ENCODE measurements around the gene SLC1A1. TPM values are rescaled to one million over a fixed set of nuclear protein-coding genes. Genes with fewer than 3 reads are reported as not detected.

The SLC1A1 gene
- total RNA-seq, 3 donors from 2014 or later (not counting 1 experiment from before 2014, with no cell fraction given): not detected

DNA sequence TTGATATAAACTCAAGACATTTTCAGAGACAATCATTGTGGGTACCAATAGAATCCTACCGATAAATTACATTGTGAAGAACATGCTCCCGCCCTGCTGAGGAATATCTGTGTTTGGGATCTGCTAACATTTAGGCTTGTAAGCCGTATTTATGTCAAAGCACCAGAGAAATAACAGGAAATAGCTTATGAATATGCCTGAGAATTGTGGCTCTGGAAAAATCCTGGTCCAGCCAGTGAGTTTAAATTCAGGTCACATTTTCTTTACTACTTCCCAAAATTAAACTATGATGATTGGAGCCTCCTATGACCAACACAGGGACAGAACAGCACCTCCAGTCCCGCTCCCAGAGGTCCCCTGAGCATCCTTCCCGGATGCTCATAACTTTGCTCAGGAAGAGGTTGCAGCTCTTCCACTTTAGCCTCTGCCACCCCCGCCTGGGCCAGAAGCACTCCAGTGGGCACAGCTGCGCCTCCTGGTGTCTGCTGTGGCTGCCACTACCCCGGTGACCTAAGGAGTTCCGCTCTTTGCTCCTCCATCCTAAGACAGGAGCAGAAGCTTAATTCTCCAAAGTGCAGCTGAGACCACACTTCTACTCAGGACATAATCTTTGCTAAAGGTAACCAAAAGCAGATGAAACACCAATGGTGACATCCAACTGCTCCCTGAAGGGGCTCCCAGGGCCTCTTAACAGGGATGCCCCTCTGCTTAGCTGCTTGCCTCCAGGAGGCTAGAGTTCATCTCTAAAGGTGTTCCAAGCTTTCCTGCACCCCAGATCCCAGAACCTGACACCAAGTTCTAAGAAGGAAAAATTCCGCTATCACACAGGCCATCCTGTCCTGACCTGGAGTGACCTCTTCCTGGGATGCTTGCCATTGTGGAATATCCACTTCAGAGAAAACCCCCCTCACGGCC lies 58.8 kb downstream of the SLC1A1 start:
- Mint-ChIP-seq H3K4me3 (no peak overlapping the region), H3K27me3 (ENCODE audit: low read depth in 2 of 2) (peaks cover 13 to 29% of the 10 kb centered on the region in 2 donors), H3K27ac (no peak overlapping the region), H3K4me1 (no peaks in the 10 kb centered on the region), H3K9me3 (no peaks in the 10 kb centered on the region), H3K36me3 (no peaks in the 10 kb centered on the region)
- H3K27ac ChIP-seq (ENCODE audit: low read length): no peak overlapping the region
- no peaks in the 10 kb centered on the region for H3K27me3 ChIP-seq (ENCODE audit: control insufficient read depth, insufficient read depth, low read length)
- no peaks in the 10 kb centered on the region for H3K4me1 ChIP-seq (ENCODE audit: control insufficient read depth, insufficient read depth, low read length)
- no peaks in the 10 kb centered on the region for H3K36me3 ChIP-seq (ENCODE audit: control insufficient read depth, insufficient read depth, low read length)
- H3K9me3 ChIP-seq (ENCODE audit: control insufficient read depth, insufficient read depth, low read length): no peaks in the 10 kb centered on the region
- WGBS (ENCODE audit: insufficient coverage): 83% methylated on average over 11 of the region's 11 CpGs
- DNase-seq: no peak
- intact Hi-C loops (cut with micrococcal nuclease): no loop called here
- TF ChIP-seq, protein P1, sequence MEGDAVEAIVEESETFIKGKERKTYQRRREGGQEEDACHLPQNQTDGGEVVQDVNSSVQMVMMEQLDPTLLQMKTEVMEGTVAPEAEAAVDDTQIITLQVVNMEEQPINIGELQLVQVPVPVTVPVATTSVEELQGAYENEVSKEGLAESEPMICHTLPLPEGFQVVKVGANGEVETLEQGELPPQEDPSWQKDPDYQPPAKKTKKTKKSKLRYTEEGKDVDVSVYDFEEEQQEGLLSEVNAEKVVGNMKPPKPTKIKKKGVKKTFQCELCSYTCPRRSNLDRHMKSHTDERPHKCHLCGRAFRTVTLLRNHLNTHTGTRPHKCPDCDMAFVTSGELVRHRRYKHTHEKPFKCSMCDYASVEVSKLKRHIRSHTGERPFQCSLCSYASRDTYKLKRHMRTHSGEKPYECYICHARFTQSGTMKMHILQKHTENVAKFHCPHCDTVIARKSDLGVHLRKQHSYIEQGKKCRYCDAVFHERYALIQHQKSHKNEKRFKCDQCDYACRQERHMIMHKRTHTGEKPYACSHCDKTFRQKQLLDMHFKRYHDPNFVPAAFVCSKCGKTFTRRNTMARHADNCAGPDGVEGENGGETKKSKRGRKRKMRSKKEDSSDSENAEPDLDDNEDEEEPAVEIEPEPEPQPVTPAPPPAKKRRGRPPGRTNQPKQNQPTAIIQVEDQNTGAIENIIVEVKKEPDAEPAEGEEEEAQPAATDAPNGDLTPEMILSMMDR (IDR thresholded peaks at IDR 0.05): no peak
- peak in 1 of 3 donors; percentile 37 for ATAC-seq
- H3K4me3 ChIP-seq (ENCODE audit: low read length): no peak overlapping the region

DNA sequence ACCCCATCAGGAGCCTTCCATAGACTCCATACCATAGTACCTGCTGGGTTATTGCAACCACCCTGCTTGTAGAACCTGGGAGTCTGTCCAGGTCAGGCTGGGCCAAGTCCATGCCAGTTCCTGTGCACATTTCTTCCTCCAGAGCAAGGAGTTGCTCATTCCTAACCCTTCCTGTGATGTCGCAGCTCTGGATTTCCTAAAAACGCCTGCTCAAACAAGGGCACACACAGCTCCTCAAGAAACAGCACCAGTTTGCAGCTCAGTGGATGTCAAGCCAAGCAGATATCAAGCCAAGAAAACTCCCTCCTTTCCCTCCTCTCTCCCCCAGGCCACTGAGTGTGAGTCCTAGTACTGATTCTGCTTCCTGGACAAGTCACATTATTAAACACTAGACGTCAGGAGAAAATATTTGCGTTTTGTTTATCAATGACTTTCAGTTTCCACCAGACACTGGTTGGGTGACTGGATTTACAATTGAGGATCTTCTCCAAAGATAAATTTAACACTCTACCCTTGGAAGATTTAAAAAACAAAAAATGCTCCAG lies 59.6 kb downstream of the SLC1A1 start:
- Histone ChIP-seq H3K27me3 (ENCODE audit: control insufficient read depth, insufficient read depth, low read length) (no peaks in the 10 kb centered on the region), H3K9me3 (ENCODE audit: control insufficient read depth, insufficient read depth, low read length) (no peaks in the 10 kb centered on the region), H3K4me3 (ENCODE audit: low read length) (no peak overlapping the region), H3K36me3 (ENCODE audit: control insufficient read depth, insufficient read depth, low read length) (no peaks in the 10 kb centered on the region), H3K4me1 (ENCODE audit: control insufficient read depth, insufficient read depth, low read length) (no peaks in the 10 kb centered on the region), H3K27ac (ENCODE audit: low read length) (no peak overlapping the region)
- no peak overlapping the region for H3K27ac Mint-ChIP-seq
- H3K27me3 Mint-ChIP-seq (ENCODE audit: low read depth in 2 of 2): peaks cover 16 to 21% of the 10 kb centered on the region in 2 donors
- no peaks in the 10 kb centered on the region for H3K36me3 Mint-ChIP-seq
- intact Hi-C loops (cut with micrococcal nuclease): no loop called here
- no peaks in the 10 kb centered on the region for H3K4me1 Mint-ChIP-seq
- no peak overlapping the region for H3K4me3 Mint-ChIP-seq
- DNase-seq (no peak), ATAC-seq (no peak)
- 91% methylated on average over 2 of the region's 4 CpGs for WGBS (ENCODE audit: insufficient coverage)
- TF ChIP-seq, protein P1 (IDR thresholded peaks at IDR 0.05): no peak
- no peaks in the 10 kb centered on the region for H3K9me3 Mint-ChIP-seq

DNA sequence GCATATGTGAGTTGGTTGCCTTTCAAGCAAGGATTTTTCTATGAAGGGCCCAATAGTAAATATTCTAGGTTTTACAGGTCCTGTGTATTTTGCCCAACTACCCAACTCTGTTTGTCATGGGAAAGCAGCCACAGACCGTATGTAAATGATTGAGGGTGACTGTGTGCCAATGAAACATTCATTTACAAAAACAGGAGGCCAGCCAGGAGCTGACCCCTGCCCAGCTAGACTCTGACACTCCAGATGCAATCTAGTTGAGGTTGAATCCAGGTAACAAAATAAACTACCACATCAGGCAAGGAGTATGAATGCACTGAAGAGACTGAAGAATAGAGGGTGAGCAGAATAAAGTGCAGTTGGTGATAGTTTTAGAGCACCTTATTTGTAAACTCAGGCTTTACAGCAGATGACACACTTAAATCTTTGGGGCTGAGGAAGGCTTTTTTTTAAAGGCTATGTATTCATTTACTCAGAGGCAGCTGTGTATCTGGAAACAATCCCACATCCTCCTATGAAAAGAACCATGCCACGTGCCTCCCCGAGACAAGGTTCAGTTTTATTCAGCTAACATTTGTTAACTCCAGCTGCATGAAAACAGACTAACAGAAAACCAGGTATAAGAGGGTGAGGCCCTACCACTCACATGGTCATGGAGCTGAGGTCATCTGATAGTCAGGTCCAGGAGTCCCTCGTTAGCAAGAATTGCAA lies 60.7 kb downstream of the SLC1A1 start:
- Histone ChIP-seq H3K4me3 (ENCODE audit: low read length) (no peak overlapping the region), H3K4me1 (ENCODE audit: control insufficient read depth, insufficient read depth, low read length) (no peaks in the 10 kb centered on the region), H3K27ac (ENCODE audit: low read length) (no peak overlapping the region), H3K9me3 (ENCODE audit: control insufficient read depth, insufficient read depth, low read length) (no peaks in the 10 kb centered on the region), H3K27me3 (ENCODE audit: control insufficient read depth, insufficient read depth, low read length) (no peaks in the 10 kb centered on the region), H3K36me3 (ENCODE audit: control insufficient read depth, insufficient read depth, low read length) (no peaks in the 10 kb centered on the region)
- TF ChIP-seq, protein P1 (IDR thresholded peaks at IDR 0.05): no peak
- DNase-seq (peak in 1 of 2 donors; percentile 34), ATAC-seq (no peak)
- Mint-ChIP-seq H3K36me3 (no peaks in the 10 kb centered on the region), H3K4me1 (no peaks in the 10 kb centered on the region), H3K9me3 (no peaks in the 10 kb centered on the region), H3K27me3 (ENCODE audit: low read depth in 2 of 2) (peaks cover 10 to 20% of the 10 kb centered on the region in 2 donors), H3K27ac (no peak overlapping the region), H3K4me3 (no peak overlapping the region)
- 55% methylated on average over 4 of the region's 4 CpGs for WGBS (ENCODE audit: insufficient coverage)
- intact Hi-C loops (cut with micrococcal nuclease): no loop called here
